Measurements from ENCODE around the gene CNTN4.

DNA sequence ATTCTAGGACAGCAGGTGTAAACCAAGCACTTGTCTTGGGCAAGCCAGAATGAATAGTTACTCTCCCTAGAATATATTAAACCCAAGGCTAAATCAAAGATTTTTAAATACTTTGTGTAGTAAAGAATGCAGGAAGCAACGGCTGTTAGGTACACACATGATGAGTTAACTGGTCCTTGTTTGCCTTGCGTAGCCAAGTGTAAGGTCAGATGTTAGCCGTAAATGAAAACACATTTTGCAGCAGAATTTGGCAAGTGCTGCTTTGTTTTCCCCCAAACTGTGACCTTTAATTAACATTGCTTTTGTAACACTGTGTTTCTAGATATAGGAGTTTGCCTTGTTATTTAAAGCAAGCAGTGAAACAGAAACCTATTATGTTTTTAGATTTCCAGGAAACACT lies 642.9 kb downstream of the CNTN4 start:
- TF ChIP-seq, protein P1, sequence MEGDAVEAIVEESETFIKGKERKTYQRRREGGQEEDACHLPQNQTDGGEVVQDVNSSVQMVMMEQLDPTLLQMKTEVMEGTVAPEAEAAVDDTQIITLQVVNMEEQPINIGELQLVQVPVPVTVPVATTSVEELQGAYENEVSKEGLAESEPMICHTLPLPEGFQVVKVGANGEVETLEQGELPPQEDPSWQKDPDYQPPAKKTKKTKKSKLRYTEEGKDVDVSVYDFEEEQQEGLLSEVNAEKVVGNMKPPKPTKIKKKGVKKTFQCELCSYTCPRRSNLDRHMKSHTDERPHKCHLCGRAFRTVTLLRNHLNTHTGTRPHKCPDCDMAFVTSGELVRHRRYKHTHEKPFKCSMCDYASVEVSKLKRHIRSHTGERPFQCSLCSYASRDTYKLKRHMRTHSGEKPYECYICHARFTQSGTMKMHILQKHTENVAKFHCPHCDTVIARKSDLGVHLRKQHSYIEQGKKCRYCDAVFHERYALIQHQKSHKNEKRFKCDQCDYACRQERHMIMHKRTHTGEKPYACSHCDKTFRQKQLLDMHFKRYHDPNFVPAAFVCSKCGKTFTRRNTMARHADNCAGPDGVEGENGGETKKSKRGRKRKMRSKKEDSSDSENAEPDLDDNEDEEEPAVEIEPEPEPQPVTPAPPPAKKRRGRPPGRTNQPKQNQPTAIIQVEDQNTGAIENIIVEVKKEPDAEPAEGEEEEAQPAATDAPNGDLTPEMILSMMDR (conservative IDR thresholded peaks at IDR 0.05; ENCODE audit: low read depth in 2 of 2) = no peak
- no peak for TF ChIP-seq EZH2 (IDR thresholded peaks at IDR 0.05; ENCODE audit: low read depth, unreplicated experiment)

All from GM23338 (cell line).